Gastrocnemius medialis (tissue), 4 donors: ENCODE measurements around the gene ZNF579. TPM values are rescaled to one million over a fixed set of nuclear protein-coding genes. Genes with fewer than 3 reads are reported as not detected.

ENCODE experiments used
- ATAC-seq, 2 donors: fragments of 150-250 bp; one replicate each; pipeline ENCODE4 v1.9.1; 2016
- DNase-seq, 2 donors: peaks; one replicate each; pipeline ENCODE4 v3.0.0-alpha.2; 2019
- H3K27ac ChIP-seq, 4 donors: fragments of 200-600 bp; sonication (generic); 1 replicate in 1 of 4; 2 replicates in 3 of 4; pipeline ENCODE4 v1.5.1; 2016 to 2018; ENCODE audit warnings: mild to moderate bottlenecking in 2 of 4, moderate library complexity in 1 of 4
- H3K27me3 ChIP-seq, 3 donors: fragments of 200-600 bp; sonication (generic) in 2 of 3; 1 replicate in 1 of 3; 2 replicates in 2 of 3; pipeline versions ENCODE4 v1.5.1 to v1.6.0; 2016 to 2019; ENCODE audit warnings: mild to moderate bottlenecking in 1 of 3, moderate library complexity in 1 of 3
- H3K36me3 ChIP-seq, 2 donors: fragments of 200-600 bp; sonication (generic) in 1 of 2; one replicate each; pipeline ENCODE4 v1.5.1; 2017 to 2018
- H3K4me1 ChIP-seq, 2 donors: fragments of 200-600 bp; sonication (generic) in 1 of 2; one replicate each; pipeline ENCODE4 v1.5.1; 2016 to 2017; ENCODE audit warnings: mild to moderate bottlenecking in 2 of 2
- H3K4me3 ChIP-seq, 4 donors: fragments of 200-600 bp; sonication (generic) in 3 of 4; 1 replicate in 1 of 4; 2 replicates in 3 of 4; pipeline ENCODE4 v1.5.1; 2016 to 2019; ENCODE audit warnings: mild to moderate bottlenecking in 2 of 4
- H3K9me3 ChIP-seq, 3 donors: fragments of 200-600 bp; sonication (generic) in 2 of 3; 1 replicate in 1 of 3; 2 replicates in 2 of 3; pipeline ENCODE4 v1.5.1; 2016 to 2019
- CTCF ChIP-seq, 5 experiments: fragments of 450-650 bp in 3 of 5; fragments of 200-600 bp in 2 of 5; sonication (generic) in 2 of 5; IDR thresholded peaks in 4 of 5; conservative IDR thresholded peaks in 1 of 5; 1 replicate in 4 of 5; 2 replicates in 1 of 5; pipeline ENCODE4 v1.5.1; 2016 to 2019; ENCODE audit warnings: antibody characterized with exemption in 5 of 5, mild to moderate bottlenecking in 3 of 5, moderate library complexity in 3 of 5
- POLR2A ChIP-seq, 2 donors: fragments of 450-650 bp; IDR thresholded peaks; one replicate each; pipeline ENCODE4 v1.6.1; 2017; ENCODE audit warnings: antibody characterized with exemption in 2 of 2, mild to moderate bottlenecking in 2 of 2, moderate library complexity in 2 of 2
- in situ Hi-C, 4 donors: fragments of 200-750 bp; cut with MboI; loops; one replicate each; pipeline versions ENCODE4 v1.15.0 to v1.8.0; 2017; ENCODE audit warnings: low sequenced_read_pairs in 4 of 4
- intact Hi-C: fragments of 100-400 bp; cut with DNase I; formaldehyde crosslinking; loops from one replicate; pipeline ENCODE4 v1.15.1; 2023; ENCODE audit warnings: low total_unique reads
- total RNA-seq, 4 donors: library from RNA; depleted of rRNA; stranded (reverse); fragments of >200 nt; gene quantifications; one replicate each; pipeline versions ENCODE4 v1.1.0 to v1.2.3, GENCODE V29; 2016

The ZNF579 gene
- total RNA-seq, 4 donors from 2014 or later, result 15.0 to 19.3 (median 16.8) TPM

GRCh38 chr19:55581823-55582223 lies 1.2 kb upstream of the ZNF579 start:
- no peak for DNase-seq
- Histone ChIP-seq H3K27me3 (peaks cover 3 to 11% (median 6%) of the 10 kb centered on the region in 3 donors), H3K9me3 (no peaks in the 10 kb centered on the region), H3K27ac (peak overlapping the region in 1 of 4 donors; percentile 4), H3K4me1 (peaks cover 11 to 30% of the 10 kb centered on the region in 2 donors), H3K4me3 (no peak overlapping the region), H3K36me3 (peaks cover 0 to 11% of the 10 kb centered on the region in 2 donors)
- ATAC-seq, result no peak
- in situ Hi-C loops, result loop anchor here in 2 of 4 donors (10.0 kb wide), 2 partner anchors 53 to 67 kb away; no protein-coding TSS in a partner anchor
- TF ChIP-seq POLR2A (IDR thresholded peaks at IDR 0.05) (no peak), CTCF (IDR thresholded peaks at IDR 0.05 in 4 of 5, conservative IDR thresholded peaks at IDR 0.05 in 1 of 5) (no peak)
- intact Hi-C loops, result loop anchor here (2.0 kb wide), 2 partner anchors 17 to 53 kb away; partner anchors contain the start of gene FIZ1

- Histone ChIP-seq H3K9me3 (no peaks in the 10 kb centered on the region), H3K36me3 (peaks cover 0 to 13% of the 10 kb centered on the region in 2 donors), H3K27me3 (peaks cover 0 to 9% (median 5%) of the 10 kb centered on the region in 3 donors), H3K4me1 (peaks cover 8 to 24% of the 10 kb centered on the region in 2 donors), H3K27ac (peak overlapping the region; percentile 96 to 100 (median 98)), H3K4me3 (peak overlapping the region; percentile 92 to 98 (median 96))
- no peak for TF ChIP-seq POLR2A (IDR thresholded peaks at IDR 0.05)
- TF ChIP-seq CTCF (IDR thresholded peaks at IDR 0.05 in 4 of 5, conservative IDR thresholded peaks at IDR 0.05 in 1 of 5), result no peak
- in situ Hi-C loops (loop anchor here in 2 of 4 donors (10.0 kb wide), 2 partner anchors 54 to 66 kb away; no protein-coding TSS in a partner anchor), intact Hi-C loops (loop anchor here (2.0 kb wide), 2 partner anchors 18 to 54 kb away; partner anchors contain the start of gene FIZ1)
- DNase-seq (no peak), ATAC-seq (no peak)
Measured at GRCh38 chr19:55581145-55581822, 636 bp upstream of the ZNF579 start.

DNA sequence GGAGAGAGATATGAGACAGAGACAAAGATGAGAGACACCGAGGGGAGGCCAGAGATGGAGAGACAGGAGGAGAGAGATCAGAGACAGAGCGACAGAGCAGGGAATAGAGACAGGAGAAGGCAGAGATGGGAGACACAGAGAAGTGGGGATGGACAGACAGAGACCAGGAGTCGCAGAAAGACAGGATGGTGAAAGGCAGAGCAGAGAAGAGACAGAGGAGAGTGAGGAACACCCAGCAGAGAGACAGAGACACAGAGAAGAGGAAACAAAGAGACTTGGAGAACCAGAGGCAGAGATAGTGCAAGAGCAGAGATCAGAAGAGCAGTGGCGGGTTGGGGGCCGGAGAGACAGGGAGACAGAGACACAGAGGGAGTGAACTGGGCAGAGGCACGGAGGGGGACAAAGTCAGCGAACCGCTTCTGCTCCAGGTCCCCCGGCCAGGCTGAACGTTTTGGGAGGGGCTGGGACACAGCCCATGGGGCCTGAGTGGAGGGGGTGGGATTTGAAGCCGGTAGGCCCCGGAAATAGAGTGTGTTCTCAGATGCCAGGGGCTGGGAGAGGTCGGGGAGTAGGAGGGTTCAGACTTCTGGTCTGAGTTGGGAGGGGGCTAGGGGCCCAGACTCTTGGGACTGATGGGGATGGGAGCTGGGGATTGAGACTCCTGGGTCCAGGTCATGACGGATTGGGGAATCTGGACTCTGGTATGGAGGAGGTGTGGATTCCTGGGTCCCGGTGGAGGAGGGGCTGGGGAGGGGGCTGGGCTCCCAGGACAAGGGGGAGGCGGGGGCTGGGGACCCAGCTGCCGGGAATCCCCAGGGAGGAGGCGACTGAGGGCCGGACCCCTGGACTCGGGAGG lies 654 bp downstream of the ZNF579 start:
- TF ChIP-seq POLR2A (IDR thresholded peaks at IDR 0.05) (peak; percentile 22 to 37), CTCF (IDR thresholded peaks at IDR 0.05 in 4 of 5, conservative IDR thresholded peaks at IDR 0.05 in 1 of 5) (no peak)
- ATAC-seq (peak; percentile 65 to 69), DNase-seq (peak in 1 of 2 donors; percentile 49)
- H3K4me1 ChIP-seq, result peaks cover 3 to 19% of the 10 kb centered on the region in 2 donors
- in situ Hi-C loops (loop anchor here in 2 of 4 donors (10.0 kb wide), 2 partner anchors 55 to 65 kb away; no protein-coding TSS in a partner anchor), intact Hi-C loops (loop anchor here (1.0 to 2.0 kb wide), 3 partner anchors 17 to 55 kb away; partner anchors contain the start of gene FIZ1)
- peak overlapping the region; percentile 96 to 100 (median 98) for H3K27ac ChIP-seq
- H3K9me3 ChIP-seq, result no peaks in the 10 kb centered on the region
- H3K4me3 ChIP-seq, result peak overlapping the region; percentile 92 to 98 (median 96)
- H3K36me3 ChIP-seq, result peaks cover 0 to 13% of the 10 kb centered on the region in 2 donors
- no peaks in the 10 kb centered on the region for H3K27me3 ChIP-seq

DNA sequence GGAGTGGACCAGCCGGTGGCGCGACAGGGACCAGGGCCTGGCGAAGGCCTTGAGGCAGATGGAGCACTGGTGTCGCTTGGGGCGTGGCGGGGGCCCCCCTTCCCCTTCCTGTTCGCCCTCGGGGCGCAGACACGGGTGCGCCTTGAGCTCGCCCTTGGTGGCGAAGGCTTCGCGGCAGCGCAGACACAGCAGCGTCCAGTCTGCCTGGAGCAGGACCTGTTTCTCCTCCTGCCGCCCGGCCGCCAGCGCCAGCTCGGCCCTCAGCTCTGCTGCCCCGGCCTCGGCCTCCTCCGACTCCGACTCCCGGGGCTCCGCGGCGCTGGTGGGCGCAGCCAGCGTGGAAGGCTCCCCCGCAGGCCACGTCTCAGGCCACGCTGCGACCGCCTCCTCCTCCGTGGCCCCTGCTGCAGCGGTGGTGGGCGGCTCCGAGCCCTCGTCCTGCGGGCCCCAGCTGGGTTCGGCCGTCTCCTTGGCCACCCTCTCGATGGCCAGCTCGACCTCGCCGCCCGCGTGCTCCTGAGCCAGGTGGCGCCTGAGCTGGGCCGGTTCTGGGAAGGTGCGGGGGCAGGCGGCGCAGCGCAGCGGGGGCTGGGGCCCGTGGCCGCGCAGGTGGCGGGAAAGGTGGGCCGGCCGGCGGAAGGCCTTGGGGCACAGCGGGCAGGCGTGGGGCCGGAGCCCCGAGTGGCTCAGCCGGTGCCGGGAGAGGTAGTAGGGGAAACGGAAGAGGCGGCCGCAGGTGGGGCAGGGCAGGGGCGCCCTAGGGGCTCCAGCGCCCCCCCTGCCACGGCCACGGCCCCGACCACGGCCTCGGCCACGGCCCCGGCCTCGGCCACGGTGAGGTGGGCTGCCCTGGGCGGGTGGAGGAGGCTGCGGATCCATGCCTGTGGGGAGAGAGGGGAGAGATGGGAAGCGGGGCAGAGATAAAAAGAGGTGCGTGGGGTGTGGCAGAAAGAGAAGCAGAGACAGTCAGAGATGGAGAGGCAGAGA lies 1.6 kb downstream of the ZNF579 start:
- in situ Hi-C loops, result no loop called here
- no peaks in the 10 kb centered on the region for H3K9me3 ChIP-seq

More for the DNA sequence above, 1.6 kb downstream of the ZNF579 start:
- no peak for TF ChIP-seq CTCF (IDR thresholded peaks at IDR 0.05 in 4 of 5, conservative IDR thresholded peaks at IDR 0.05 in 1 of 5)
- TF ChIP-seq POLR2A (IDR thresholded peaks at IDR 0.05), result no peak
- intact Hi-C loops, result no loop called here
- H3K36me3 ChIP-seq, result peaks cover 0 to 13% of the 10 kb centered on the region in 2 donors
- no peaks in the 10 kb centered on the region for H3K27me3 ChIP-seq
- ATAC-seq (no peak), DNase-seq (no peak)
- H3K27ac ChIP-seq, result peak overlapping the region; percentile 96 to 100 (median 98)
- H3K4me1 ChIP-seq, result peaks cover 3 to 19% of the 10 kb centered on the region in 2 donors
- H3K4me3 ChIP-seq, result peak overlapping the region; percentile 92 to 98 (median 96)
